GM12878 (cell line): ENCODE data around the gene MIA. TPM values are rescaled to one million over a fixed set of nuclear protein-coding genes. Genes with fewer than 3 reads are reported as not detected.

Source experiments
- CEBPZ ChIP-seq: fragments of 150-350 bp; IDR thresholded peaks from 2 replicates; pipeline ENCODE4 v1.6.1; 2016; ENCODE audit warnings: low read depth, low read length
- CREB1 ChIP-seq: IDR thresholded peaks from 2 replicates; pipeline ENCODE4 v1.6.1; 2012; ENCODE audit warnings: low read depth, mild to moderate bottlenecking, inconsistent platforms
- DPF2 ChIP-seq: fragments of 450-650 bp; IDR thresholded peaks from 2 replicates; pipeline ENCODE4 v1.6.1; 2017; ENCODE audit warnings: mild to moderate bottlenecking
- HDAC6 ChIP-seq: fragments of 200-600 bp; sonication (generic); IDR thresholded peaks from one replicate; pipeline ENCODE4 v1.8.0; 2017; ENCODE audit warnings: antibody characterized with exemption; ENCODE audit not compliant: unreplicated experiment
- IRF5 ChIP-seq: fragments of 450-650 bp; IDR thresholded peaks from 2 replicates; pipeline ENCODE4 v1.6.1; 2017; ENCODE audit warnings: borderline replicate concordance
- KAT2A ChIP-seq: conservative IDR thresholded peaks from 2 replicates; pipeline ENCODE4 v1.6.1; 2011; ENCODE audit warnings: low read depth, low read length; ENCODE audit not compliant: control insufficient read depth
- MTA3 ChIP-seq: IDR thresholded peaks from 2 replicates; pipeline ENCODE4 v1.6.1; 2012; ENCODE audit warnings: low read length, inconsistent platforms, borderline replicate concordance
- MYB ChIP-seq: fragments of 150-350 bp; IDR thresholded peaks from 2 replicates; pipeline ENCODE4 v1.6.1; 2014; ENCODE audit warnings: mild to moderate bottlenecking, low read depth, low read length, borderline replicate concordance
- NFIC ChIP-seq: IDR thresholded peaks from 2 replicates; pipeline ENCODE4 v1.6.1; 2012; ENCODE audit warnings: low read depth, mild to moderate bottlenecking, inconsistent platforms, low read length, moderate library complexity
- POLR2AphosphoS2 ChIP-seq: IDR thresholded peaks from 2 replicates; pipeline ENCODE4 v1.6.1; 2011; ENCODE audit warnings: low read depth, mild to moderate bottlenecking, low read length, improper control_type of control experiment, moderate library complexity
- RBBP5 ChIP-seq: fragments of 200-600 bp; sonication (generic); conservative IDR thresholded peaks from 2 replicates; pipeline ENCODE4 v1.6.1; 2016
- SREBF1 ChIP-seq: IDR thresholded peaks from 2 replicates; pipeline ENCODE4 v1.6.1; 2012; ENCODE audit warnings: mild to moderate bottlenecking, low read length
- YBX1 ChIP-seq: fragments of 450-650 bp; IDR thresholded peaks from 2 replicates; pipeline ENCODE4 v1.6.1; 2016; ENCODE audit warnings: antibody characterized with exemption
- ZBED1 ChIP-seq: IDR thresholded peaks from 2 replicates; pipeline ENCODE4 v1.6.1; 2016; ENCODE audit warnings: borderline replicate concordance
- ZBTB11 ChIP-seq: fragments of 450-650 bp; formaldehyde crosslinking; IDR thresholded peaks from 2 replicates; pipeline ENCODE4 v1.5.0; 2022; ENCODE audit warnings: mild to moderate bottlenecking, missing genetic modification characterization
- ZNF207 ChIP-seq: fragments of 450-650 bp; IDR thresholded peaks from 2 replicates; pipeline ENCODE4 v1.6.1; 2014; ENCODE audit warnings: antibody characterized with exemption, mild to moderate bottlenecking, borderline replicate concordance
- ZNF592 ChIP-seq: fragments of 450-650 bp; IDR thresholded peaks from 2 replicates; pipeline ENCODE4 v1.6.1; 2017; ENCODE audit warnings: mild to moderate bottlenecking, moderate library complexity
- polyA plus RNA-seq, 11 experiments: library from polyadenylated mRNA; depleted of rRNA in 4 of 11; unstranded in 6 of 11; stranded (reverse) in 5 of 11; fragments of >200 nt; fragmentation: Nextera tagmentation in 4 of 11; fragmentation: Illumina TruSeq in 1 of 11; extraction: Ambion mirVana in 4 of 11; extraction: Trizol in 1 of 11; gene quantifications; 1 replicate in 1 of 11; 2 replicates in 10 of 11; pipeline versions ENCODE4 v1.2.1 to v1.2.3, GENCODE V29; 2011 to 2016; ENCODE audit warnings: inconsistent platforms in 2 of 11, missing spikeins in 2 of 11, low read depth in 1 of 11
- total RNA-seq, 4 experiments: library from RNA; depleted of rRNA in 3 of 4; stranded (reverse); fragments of >200 nt in 3 of 4; fragmentation: Illumina TruSeq in 1 of 4; extraction: Trizol in 1 of 4; gene quantifications; 2 replicates each; pipeline versions ENCODE4 v1.2.1 to v1.2.3, GENCODE V29; 2013 to 2021
- TF ChIP-seq, protein P1 (sequence below): IDR thresholded peaks from 2 replicates; pipeline ENCODE4 v1.6.1; 2012; ENCODE audit warnings: low read depth, low read length, improper control_type of control experiment

The MIA gene
- total and polyA plus RNA-seq, 10 of the 15 experiments (the other 5 are each of a cell fraction or from before 2014, with no cell fraction given) = 0.16 to 2.7 (median 1.4) TPM; not detected in 3

GRCh38 chr19:40777937-40778705, 2.8 kb downstream of the MIA start, which contains the start of gene RAB4B (continued):
- TF ChIP-seq IRF5 (no peak), CREB1 (peak; percentile 42), MYB (no peak), YBX1 (no peak), RBBP5 (no peak), ZNF207 (no peak), CEBPZ (peak; percentile 83), DPF2 (no peak), ZBED1 (no peak), NFIC (no peak), SREBF1 (no peak), KAT2A (no peak), MTA3 (no peak), ZBTB11 (CRISPR knock-in tag) (no peak), ZNF592 (no peak), HDAC6 (no peak), POLR2AphosphoS2 (peak; percentile 50; the same call in 1 of the 2 replicates)
- TF ChIP-seq, protein P1, sequence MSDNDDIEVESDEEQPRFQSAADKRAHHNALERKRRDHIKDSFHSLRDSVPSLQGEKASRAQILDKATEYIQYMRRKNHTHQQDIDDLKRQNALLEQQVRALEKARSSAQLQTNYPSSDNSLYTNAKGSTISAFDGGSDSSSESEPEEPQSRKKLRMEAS = no peak
